Stomach (tissue), 9 donors: ENCODE measurements around the gene CCDC181. TPM values are rescaled to one million over a fixed set of nuclear protein-coding genes. Genes with fewer than 3 reads are reported as not detected.

Source experiments
- DNase-seq, 2 donors: peaks; one replicate each; pipeline versions ENCODE4 v3.0.0 to v3.0.0-alpha.2; 2013 to 2019
- H3K27ac ChIP-seq, 5 donors: fragments of 200-600 bp in 4 of 5; sonication (generic) in 4 of 5; one replicate each; pipeline ENCODE4 v1.5.1; 2013 to 2019; ENCODE audit warnings: mild to moderate bottlenecking in 1 of 5, moderate library complexity in 1 of 5
- H3K27me3 ChIP-seq, 3 donors: fragments of 200-600 bp; sonication (generic); one replicate each; pipeline ENCODE4 v1.5.1; 2017 to 2019; ENCODE audit warnings: mixed run types in 1 of 3
- H3K36me3 ChIP-seq, 4 donors: fragments of 200-600 bp; sonication (generic); 1 replicate in 3 of 4; 2 replicates in 1 of 4; pipeline ENCODE4 v1.5.1; 2016 to 2019
- H3K4me1 ChIP-seq, 4 donors: fragments of 200-600 bp; sonication (generic); one replicate each; pipeline ENCODE4 v1.5.1; 2016 to 2019
- H3K4me3 ChIP-seq, 4 donors: fragments of 200-600 bp; sonication (generic) in 3 of 4; one replicate each; pipeline ENCODE4 v1.5.1; 2016 to 2019; ENCODE audit warnings: mild to moderate bottlenecking in 1 of 4
- H3K9me3 ChIP-seq, 4 donors: fragments of 200-600 bp; sonication (generic); one replicate each; pipeline ENCODE4 v1.5.1; 2016 to 2019
- CTCF ChIP-seq, 7 experiments: fragments of 450-650 bp in 4 of 7; fragments of 200-600 bp in 3 of 7; sonication (generic) in 3 of 7; IDR thresholded peaks; one replicate each; pipeline ENCODE4 v1.5.1; 2016 to 2019; ENCODE audit warnings: antibody characterized with exemption in 7 of 7, control low read depth in 2 of 7, mild to moderate bottlenecking in 1 of 7
- EP300 ChIP-seq: sonication (generic); formaldehyde crosslinking; IDR thresholded peaks from one replicate; pipeline ENCODE4 v1.6.1; 2017; ENCODE audit warnings: antibody characterized with exemption
- POLR2A ChIP-seq, 4 donors: fragments of 450-650 bp; IDR thresholded peaks; one replicate each; pipeline ENCODE4 v1.6.1; 2016; ENCODE audit warnings: antibody characterized with exemption in 4 of 4, control low read depth in 2 of 4, mild to moderate bottlenecking in 1 of 4, moderate library complexity in 1 of 4
- POLR2AphosphoS5 ChIP-seq, 3 donors: sonication (generic); formaldehyde crosslinking; IDR thresholded peaks; one replicate each; pipeline ENCODE4 v1.6.1; 2016; ENCODE audit warnings: antibody characterized with exemption in 3 of 3
- WGBS, 5 donors: extraction: QIAGEN DNeasy Blood & Tissue Kit in 3 of 5; methylation state at CpG; one replicate each; pipeline versions ENCODE4 v1.1.5 to v1.1.7; 2013 to 2018; 5-methylcytosine and 5-hydroxymethylcytosine counted together
- intact Hi-C: fragments of 100-400 bp; cut with DNase I; formaldehyde crosslinking; loops from one replicate; pipeline ENCODE4 v1.15.1; 2023; ENCODE audit warnings: low total_unique reads
- polyA plus RNA-seq, 3 donors: library from polyadenylated mRNA; stranded (reverse); fragments of 200-250 nt; gene quantifications; one replicate each; pipeline ENCODE4 v1.2.3, GENCODE V29; 2013
- total RNA-seq, 5 donors: library from RNA; depleted of rRNA; stranded (reverse); fragments of >200 nt; gene quantifications; one replicate each; pipeline versions ENCODE4 v1.1.0 to v1.2.3, GENCODE V29; 2014 to 2016
- donor health status: healthy with polysubstance abuse.
- donor health status: Bipolar disorder and iron deficiency.
- donor health status: healthy.

CCDC181 gene
- total and polyA plus RNA-seq, 8 donors: 0.73 to 4.3 (median 0.95) TPM; not detected in 3

DNA sequence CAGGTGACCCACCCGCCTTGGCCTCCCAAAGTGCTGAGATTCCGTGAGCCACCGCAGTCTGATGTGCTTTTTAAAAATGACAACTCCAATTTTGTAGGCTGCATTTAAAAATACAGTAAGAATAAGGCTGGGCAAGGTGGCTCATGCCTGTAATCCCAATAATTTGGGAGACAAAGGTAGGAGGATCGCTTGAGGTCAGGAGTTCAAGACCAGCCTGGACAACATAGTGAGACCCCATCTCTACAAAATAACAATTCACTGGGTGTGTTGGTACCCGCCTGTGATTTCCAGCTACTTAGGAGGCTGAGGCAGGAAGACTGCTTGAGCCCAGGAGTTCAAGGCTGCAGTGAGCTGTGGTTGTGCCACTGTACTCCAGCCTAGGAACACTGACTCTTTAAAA is 35.1 kb upstream of the CCDC181 start:
- Histone ChIP-seq H3K36me3 (peaks cover 0 to 22% (median 21%) of the 10 kb centered on the region in 4 donors), H3K9me3 (peaks cover 0 to 5% (median 3%) of the 10 kb centered on the region in 4 donors), H3K4me3 (no peak overlapping the region), H3K27me3 (peaks cover 0 to 7% (median 6%) of the 10 kb centered on the region in 3 donors), H3K4me1 (peaks cover 0 to 14% (median 7%) of the 10 kb centered on the region in 4 donors), H3K27ac (no peak overlapping the region)
- TF ChIP-seq EP300 (no peak), POLR2AphosphoS5 (IDR thresholded peaks at IDR 0.05) (no peak), CTCF (IDR thresholded peaks at IDR 0.05) (no peak), POLR2A (IDR thresholded peaks at IDR 0.05) (no peak)
- WGBS, 5 donors: 94 to 98% (median 97%) methylated on average over 5 of the region's 5 CpGs
- DNase-seq: no peak
- intact Hi-C loops: no loop called here

- Histone ChIP-seq H3K27me3 (peaks cover 0 to 7% (median 6%) of the 10 kb centered on the region in 3 donors), H3K36me3 (peaks cover 0 to 13% (median 13%) of the 10 kb centered on the region in 4 donors), H3K9me3 (peaks cover 0 to 14% (median 10%) of the 10 kb centered on the region in 4 donors), H3K27ac (no peak overlapping the region), H3K4me3 (no peak overlapping the region), H3K4me1 (peaks cover 0 to 14% (median 7%) of the 10 kb centered on the region in 4 donors)
- intact Hi-C loops: no loop called here
- DNase-seq: no peak
- 67 to 78% (median 72%) methylated on average over 4 of the region's 4 CpGs for WGBS, 5 donors
- TF ChIP-seq EP300 (no peak), POLR2AphosphoS5 (IDR thresholded peaks at IDR 0.05) (no peak), POLR2A (IDR thresholded peaks at IDR 0.05) (no peak), CTCF (IDR thresholded peaks at IDR 0.05) (no peak)
These were observed 34.2 kb upstream of the CCDC181 start for GRCh38 chr1:169461390-169462000.

DNA sequence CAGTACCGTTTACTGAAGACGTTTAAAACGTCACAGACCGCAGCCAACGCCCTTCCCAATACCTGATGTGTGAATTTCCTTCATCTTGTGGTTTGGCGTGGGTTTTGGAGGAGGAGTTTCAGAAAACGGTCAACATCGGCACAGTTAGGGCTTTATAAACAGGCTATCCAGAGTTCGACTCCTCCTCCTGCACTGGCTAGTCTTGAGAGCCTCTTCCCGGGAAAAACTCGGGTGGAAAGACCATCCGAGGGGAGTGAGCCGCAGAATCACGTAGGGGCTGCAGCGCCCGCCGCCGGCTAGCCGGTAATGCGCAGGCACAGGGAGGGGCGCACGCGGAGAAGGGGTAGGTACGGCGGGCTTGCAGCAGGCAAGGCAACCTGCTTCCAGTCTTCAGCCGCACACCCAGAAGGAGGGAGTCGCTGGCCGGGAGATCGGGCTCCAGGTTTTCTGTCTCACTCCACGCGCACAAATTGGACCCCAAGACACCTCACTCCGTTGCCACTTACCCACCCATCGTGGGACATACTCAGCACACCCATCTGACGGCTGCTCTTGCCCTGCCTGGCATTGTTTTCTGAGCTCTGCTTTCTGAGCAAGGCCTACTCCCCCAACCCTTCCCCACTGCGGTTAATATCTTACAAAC is 33.0 kb upstream of the CCDC181 start:
- 7 to 21% (median 12%) methylated on average over 34 to 35 of the region's 35 CpGs for WGBS, 5 donors
- Histone ChIP-seq H3K4me1 (peaks cover 0 to 14% (median 7%) of the 10 kb centered on the region in 4 donors), H3K27me3 (peaks cover 0 to 7% (median 6%) of the 10 kb centered on the region in 3 donors), H3K36me3 (peaks cover 0 to 3% (median 1%) of the 10 kb centered on the region in 4 donors), H3K27ac (peak overlapping the region in 1 of 5 donors; percentile 37), H3K9me3 (peaks cover 0 to 16% (median 12%) of the 10 kb centered on the region in 4 donors), H3K4me3 (peak overlapping the region; percentile 23 to 45 (median 40))
- peak; percentile 28 to 59 for DNase-seq
- TF ChIP-seq EP300 (no peak), POLR2AphosphoS5 (IDR thresholded peaks at IDR 0.05) (no peak), POLR2A (IDR thresholded peaks at IDR 0.05) (no peak), CTCF (IDR thresholded peaks at IDR 0.05) (no peak)
- intact Hi-C loops: no loop called here

DNA sequence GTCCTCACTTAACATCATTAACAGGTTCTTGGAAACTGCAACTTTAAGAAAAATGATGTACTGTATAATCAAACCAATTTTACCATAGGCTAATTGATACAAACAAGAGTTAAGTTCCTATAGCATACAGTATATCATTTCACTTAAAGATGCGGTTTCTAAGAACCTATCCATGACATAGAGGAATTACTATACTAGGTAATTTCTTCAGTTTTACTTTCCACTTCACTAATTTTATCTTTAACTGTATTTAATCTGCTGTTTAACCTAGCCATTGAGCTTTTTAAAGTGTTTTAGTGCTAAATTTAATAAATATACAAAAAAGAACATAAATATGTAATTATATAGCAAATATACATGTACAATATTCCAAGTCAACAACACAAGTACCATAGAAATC is 30.2 kb upstream of the CCDC181 start:
- Histone ChIP-seq H3K9me3 (peaks cover 0 to 16% (median 12%) of the 10 kb centered on the region in 4 donors), H3K4me3 (no peak overlapping the region), H3K27me3 (peaks cover 0 to 7% (median 6%) of the 10 kb centered on the region in 3 donors), H3K4me1 (peaks cover 0 to 14% (median 7%) of the 10 kb centered on the region in 4 donors), H3K36me3 (no peaks in the 10 kb centered on the region), H3K27ac (no peak overlapping the region)
- TF ChIP-seq POLR2AphosphoS5 (IDR thresholded peaks at IDR 0.05): no peak
- no peak for TF ChIP-seq POLR2A (IDR thresholded peaks at IDR 0.05)
- no peak for TF ChIP-seq EP300
- TF ChIP-seq CTCF (IDR thresholded peaks at IDR 0.05): no peak
- 90 to 98% (median 98%) methylated on average over 1 of the region's 1 CpG for WGBS, 5 donors
- intact Hi-C loops: no loop called here
- DNase-seq: no peak
